ENCODE data around the gene CLASP1.

- no peak for TF ChIP-seq CTCF (IDR thresholded peaks at IDR 0.05; ENCODE audit: low read length)
- TF ChIP-seq EZH2 (IDR thresholded peaks at IDR 0.05; ENCODE audit: borderline replicate concordance, low read length): no peak
These were observed 230.7 kb downstream of the CLASP1 start for GRCh38 chr2:121418494-121419058.

Data from OCI-LY1 (cell line).